ES-I3 (cell line): ENCODE data around the gene ASB10.
A peak's percentile ranks its signal among the peaks of the same experiment; 100 is the strongest.

Experiments
- H3K36me3 ChIP-seq: 2 replicates; pipeline ENCODE4 v1.6.1; 2013; ENCODE audit warnings: mild to moderate bottlenecking, low read length, control low read depth, moderate library complexity; ENCODE audit not compliant: insufficient read depth
- H3K4me1 ChIP-seq: 2 replicates; pipeline ENCODE4 v1.6.1; 2013; ENCODE audit warnings: mild to moderate bottlenecking, control low read depth, low read length; ENCODE audit not compliant: insufficient read depth
- H3K9ac ChIP-seq: 2 replicates; pipeline ENCODE4 v1.6.1; 2013; ENCODE audit warnings: low read depth, mild to moderate bottlenecking, low read length, moderate library complexity
- H3K9me3 ChIP-seq: 2 replicates; pipeline ENCODE4 v1.6.1; 2013; ENCODE audit warnings: mild to moderate bottlenecking, low read length, moderate library complexity; ENCODE audit not compliant: control insufficient read depth, insufficient read depth

ASB10 gene

DNA sequence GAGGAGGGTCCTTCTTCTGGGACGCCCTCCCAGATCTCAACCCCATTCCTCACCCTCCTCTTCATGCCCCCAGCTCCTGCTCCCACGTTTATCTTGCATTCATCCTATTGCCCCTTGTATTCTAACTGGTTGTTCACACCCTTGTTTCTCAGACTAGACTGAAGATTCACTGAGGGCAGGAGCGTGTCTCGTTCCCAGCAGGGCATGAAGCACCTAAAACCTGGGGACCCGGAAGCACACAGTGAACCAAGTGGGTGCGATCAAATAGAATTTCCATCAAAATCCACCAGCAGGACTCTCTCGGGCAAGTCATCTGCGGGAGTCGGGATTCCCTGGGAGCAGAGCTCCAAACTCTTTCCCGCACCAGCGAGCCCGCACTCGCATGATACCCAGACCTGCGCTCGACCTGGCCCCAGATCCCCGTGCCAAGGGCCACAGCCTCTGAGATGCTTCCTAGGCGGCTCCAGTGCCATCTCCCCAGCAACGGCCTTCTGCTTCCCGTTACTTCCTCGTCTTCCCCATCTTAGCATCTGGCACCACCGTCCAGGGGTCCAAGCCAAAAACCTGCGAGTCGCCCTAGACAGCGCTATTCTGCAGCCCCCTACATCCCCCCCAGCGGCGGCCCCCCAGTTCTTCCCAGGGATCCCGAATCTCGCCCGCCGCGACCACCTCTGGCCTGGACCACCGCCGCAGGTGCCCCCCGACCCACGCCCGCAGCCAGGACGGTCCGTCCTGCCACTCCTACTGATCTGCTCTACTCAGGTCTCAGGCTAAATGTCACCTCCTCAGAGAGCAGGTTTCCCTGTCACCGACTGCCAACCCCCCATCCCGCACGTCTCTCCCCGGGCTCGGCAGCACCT, 13.4 kb downstream of the ASB10 start:
- no peaks in the 10 kb centered on the region for H3K36me3 ChIP-seq
- no peaks in the 10 kb centered on the region; the same call in 1 of the 2 replicates for H3K9me3 ChIP-seq
- no peaks in the 10 kb centered on the region for H3K4me1 ChIP-seq
- no peak overlapping the region for H3K9ac ChIP-seq

GRCh38 chr7:151172273-151173141, 14.5 kb downstream of the ASB10 start:
- Histone ChIP-seq H3K4me1 (no peaks in the 10 kb centered on the region), H3K36me3 (no peaks in the 10 kb centered on the region), H3K9ac (no peak overlapping the region), H3K9me3 (no peaks in the 10 kb centered on the region; the same call in 1 of the 2 replicates)

- no peaks in the 10 kb centered on the region for H3K36me3 ChIP-seq
- no peaks in the 10 kb centered on the region; the same call in 1 of the 2 replicates for H3K9me3 ChIP-seq
- H3K4me1 ChIP-seq, result no peaks in the 10 kb centered on the region
- peak overlapping the region; percentile 54; the same call in 1 of the 2 replicates for H3K9ac ChIP-seq
These were observed 18.3 kb downstream of the ASB10 start for GRCh38 chr7:151168787-151169162.

GRCh38 chr7:151168003-151168786, 18.9 kb downstream of the ASB10 start:
- H3K36me3 ChIP-seq, result no peaks in the 10 kb centered on the region
- H3K9ac ChIP-seq, result peak overlapping the region; percentile 54; the same call in 1 of the 2 replicates
- no peaks in the 10 kb centered on the region; the same call in 1 of the 2 replicates for H3K9me3 ChIP-seq
- H3K4me1 ChIP-seq, result no peaks in the 10 kb centered on the region

DNA sequence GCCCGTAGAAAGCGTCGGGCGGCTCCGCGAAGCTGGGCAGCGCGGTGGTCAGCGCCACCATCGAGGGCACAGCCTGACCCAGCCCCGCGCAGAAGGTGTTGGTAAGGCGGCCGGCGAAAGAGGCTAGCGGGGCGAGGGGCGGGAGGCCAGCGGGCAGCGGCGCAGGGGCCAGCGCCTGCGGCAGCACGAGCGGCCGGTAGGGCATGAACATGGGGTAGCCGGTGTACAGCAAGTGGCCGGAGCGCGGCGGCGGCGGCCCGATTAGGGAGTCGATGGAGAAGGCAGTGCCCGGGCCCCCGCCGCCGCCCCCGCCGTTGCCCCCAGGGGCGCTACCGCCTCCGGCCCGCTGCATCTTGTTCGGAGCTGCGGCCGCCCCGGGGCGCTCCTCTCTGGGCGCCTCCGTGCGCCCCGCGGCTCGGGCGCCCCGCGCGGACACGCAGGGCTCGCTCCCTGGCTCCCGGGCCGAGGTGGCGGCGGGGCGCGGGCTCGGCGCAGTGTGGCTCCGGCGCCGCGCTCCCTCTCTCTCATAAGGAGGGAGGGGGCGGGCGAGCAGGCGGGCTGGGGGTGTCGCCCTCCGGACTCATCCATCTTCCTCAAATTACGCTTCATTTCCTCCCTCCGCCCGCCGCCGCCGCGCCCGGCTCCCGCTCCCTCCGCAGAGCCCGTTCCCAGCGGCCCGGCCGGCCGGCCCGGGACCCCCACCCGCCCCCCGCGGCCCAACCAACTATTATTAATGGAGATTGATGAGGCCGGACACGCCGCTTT, 19.7 kb downstream of the ASB10 start, which contains the start of gene GBX1:
Gene GBX1, minus strand, starts transcription at position 498 of the 765 bp plus-strand sequence. Its CDS starts 146 bp downstream, at position 352.
- Histone ChIP-seq H3K4me1 (no peaks in the 10 kb centered on the region), H3K36me3 (no peaks in the 10 kb centered on the region), H3K9ac (peak within 1 kb of the TSS; percentile 54), H3K9me3 (no peaks in the 10 kb centered on the region)

GRCh38 chr7:151166629-151167196, 20.3 kb downstream of the ASB10 start:
- Histone ChIP-seq H3K4me1 (no peaks in the 10 kb centered on the region), H3K9ac (peak overlapping the region; percentile 54), H3K9me3 (no peaks in the 10 kb centered on the region), H3K36me3 (no peaks in the 10 kb centered on the region)

- Histone ChIP-seq H3K9ac (no peak overlapping the region), H3K36me3 (no peaks in the 10 kb centered on the region), H3K4me1 (0 out of 2 replicates have a peak, but pooled peaks cover 5% of the 10 kb centered on the region), H3K9me3 (no peaks in the 10 kb centered on the region)
These were observed 25.3 kb downstream of the ASB10 start for GRCh38 chr7:151161757-151162156.

DNA sequence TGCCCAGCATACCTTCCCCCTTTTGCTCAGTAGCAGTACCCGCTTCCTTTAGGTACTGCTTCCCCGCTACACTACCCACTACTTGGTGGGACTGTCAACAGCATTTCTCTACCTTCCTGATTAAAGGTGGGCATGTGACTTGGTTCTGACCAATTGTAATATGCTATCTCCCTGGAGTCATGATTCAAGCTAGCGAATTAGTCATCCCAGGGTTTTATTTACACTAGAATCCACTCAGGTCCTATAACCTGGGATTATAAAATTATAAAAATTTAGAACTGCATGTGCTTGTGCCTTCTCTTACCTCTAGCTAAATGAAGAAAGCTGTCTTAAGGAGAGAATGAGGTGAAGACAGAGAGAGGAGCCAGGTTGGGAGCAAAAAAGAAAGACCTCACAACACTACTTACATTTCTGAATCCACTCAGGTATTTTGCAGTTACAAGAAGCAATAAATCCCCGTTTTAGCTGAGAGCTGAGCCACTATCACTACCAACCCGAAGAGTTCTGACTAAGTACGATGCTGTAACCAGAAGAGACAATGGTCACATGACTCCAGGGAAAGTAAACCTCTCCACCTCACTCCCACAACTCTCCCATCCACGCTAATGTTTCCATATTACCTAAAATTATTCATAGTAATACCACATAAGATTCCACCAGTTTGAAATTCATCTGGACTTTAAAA, 29.3 kb downstream of the ASB10 start:
- Histone ChIP-seq H3K36me3 (no peaks in the 10 kb centered on the region), H3K9me3 (no peaks in the 10 kb centered on the region), H3K4me1 (0 out of 2 replicates have a peak, but pooled peaks cover 5% of the 10 kb centered on the region), H3K9ac (no peak overlapping the region)

DNA sequence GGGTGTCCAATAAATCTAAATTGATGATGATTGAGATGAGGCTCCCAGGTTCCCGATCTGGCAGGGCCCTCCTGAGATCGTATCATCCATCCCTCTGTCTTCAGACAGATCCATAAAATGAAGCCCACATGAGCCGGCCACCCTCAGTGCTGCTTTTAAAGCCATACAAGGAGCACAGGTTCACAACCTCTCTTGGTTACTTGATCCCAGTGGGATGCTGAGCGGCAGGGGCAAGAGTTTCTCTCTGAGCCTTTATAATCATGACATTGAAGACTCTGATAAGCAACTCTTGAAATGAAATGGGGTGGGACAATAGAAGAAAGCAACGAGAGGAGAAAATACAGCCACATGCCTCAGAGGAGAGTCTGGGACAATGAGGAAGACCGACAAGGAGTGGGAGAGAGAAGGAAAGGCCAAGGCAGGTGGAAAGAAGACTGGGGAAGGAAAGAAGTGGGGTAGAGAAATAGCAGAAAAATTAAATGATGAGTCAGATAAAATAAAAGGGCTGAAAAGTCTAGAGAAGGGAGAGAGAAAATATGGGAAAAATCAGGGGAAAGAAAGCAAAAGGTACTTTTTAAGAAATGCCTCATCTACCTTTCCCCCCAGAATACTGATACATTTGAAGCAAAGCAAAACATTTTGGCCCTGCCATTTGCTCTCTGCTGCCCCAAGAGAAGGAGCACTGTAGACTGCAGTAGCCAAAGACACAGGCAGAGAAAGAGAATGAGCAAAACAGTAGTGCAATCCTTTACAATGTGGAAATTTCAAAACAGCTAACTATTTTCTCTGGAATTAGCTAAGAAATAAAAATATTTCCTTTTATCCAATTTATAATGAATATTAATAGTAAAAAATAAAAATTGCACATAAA, 34.2 kb downstream of the ASB10 start:
- H3K36me3 ChIP-seq, result no peaks in the 10 kb centered on the region
- no peaks in the 10 kb centered on the region for H3K9me3 ChIP-seq
- no peak overlapping the region for H3K9ac ChIP-seq
- H3K4me1 ChIP-seq, result 0 out of 2 replicates have a peak, but pooled peaks cover 5% of the 10 kb centered on the region

DNA sequence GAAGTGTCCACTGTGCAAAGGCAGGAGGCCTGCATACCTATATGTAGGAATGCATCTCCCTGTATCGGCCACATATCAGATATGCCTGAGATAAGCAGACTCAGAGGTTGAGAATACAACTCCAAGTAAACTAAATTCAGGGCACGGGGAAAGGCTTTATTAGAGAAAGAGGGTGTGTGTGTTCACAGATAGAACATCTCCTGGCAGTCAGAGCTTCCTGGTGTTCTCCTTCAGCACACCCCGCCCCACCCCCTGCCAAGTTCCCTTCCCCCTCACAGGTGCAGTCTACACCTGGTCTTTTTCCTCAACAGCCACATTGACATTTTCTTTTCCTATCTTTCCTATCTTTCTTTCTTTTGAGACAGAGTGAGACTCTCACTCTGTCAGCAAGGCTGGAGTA, 36.7 kb downstream of the ASB10 start:
- H3K36me3 ChIP-seq, result no peaks in the 10 kb centered on the region
- H3K4me1 ChIP-seq, result no peaks in the 10 kb centered on the region
- no peak overlapping the region for H3K9ac ChIP-seq
- no peaks in the 10 kb centered on the region for H3K9me3 ChIP-seq

- no peaks in the 10 kb centered on the region for H3K36me3 ChIP-seq
- H3K9me3 ChIP-seq, result no peaks in the 10 kb centered on the region
- no peaks in the 10 kb centered on the region for H3K4me1 ChIP-seq
- H3K9ac ChIP-seq, result no peak overlapping the region
These were observed 38.5 kb downstream of the ASB10 start for GRCh38 chr7:151148319-151149259.
